Measurements from ENCODE around the gene PCDHGC4.
A peak's percentile ranks its signal among the peaks of the same experiment; 100 is the strongest.

PCDHGC4 gene

DNA sequence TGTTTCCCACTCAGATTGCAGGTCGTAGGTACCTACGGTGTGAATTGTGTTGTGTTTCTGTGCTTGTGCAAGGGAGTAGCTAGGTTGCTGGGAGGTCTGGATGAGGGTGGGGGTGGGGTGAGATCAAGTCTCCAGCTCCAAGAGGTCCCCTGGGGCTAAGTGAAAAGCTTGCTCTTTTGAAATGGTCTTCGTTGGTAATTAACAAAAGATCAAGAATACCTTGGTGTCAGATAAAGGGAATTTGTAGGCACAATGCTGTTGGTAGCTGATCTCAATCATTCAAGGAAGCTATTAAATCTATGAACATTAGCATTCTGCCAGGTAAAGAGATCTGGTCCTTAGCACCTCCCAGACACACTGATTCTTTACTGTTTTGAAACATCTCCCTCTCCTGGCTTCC lies 928 bp upstream of the PCDHGC4 start:
- ChIA-PET CTCF (interaction anchor here (0.8 to 3.3 kb wide), 6 partner anchors 10 to 70 kb away, joined by 3 to 14 read pairs (median 3); partner anchors contain the start of gene PCDHGA12), POLR2A (no interaction called here)
- Histone ChIP-seq H3K9me3 (ENCODE audit: control extremely low read depth in 1 of 5, control insufficient read depth in 4 of 5, insufficient read depth in 2 of 5, low read depth in 1 of 5, low read length in 4 of 5) (peaks cover 0 to 4% (median 3%) of the 10 kb centered on the region in 5 experiments), H3K27ac (ENCODE audit: insufficient read depth in 1 of 2, low read depth in 1 of 2, low read length in 2 of 2, poor library complexity in 1 of 2, severe bottlenecking in 2 of 2) (no peak overlapping the region), H3K4me3 (ENCODE audit: control insufficient read depth in 1 of 7, extremely low read depth in 1 of 7, insufficient read depth in 4 of 7, low read depth in 2 of 7, low read length in 6 of 7) (no peak overlapping the region), H3K4me1 (ENCODE audit: control extremely low read depth in 1 of 4, control insufficient read depth in 4 of 4, insufficient read depth in 4 of 4, low read length in 3 of 4) (peaks cover 0 to 14% (median 5%) of the 10 kb centered on the region in 4 experiments), H3K36me3 (ENCODE audit: control insufficient read depth in 4 of 4, insufficient read depth in 4 of 4, low read length in 3 of 4) (no peaks in the 10 kb centered on the region), H3K27me3 (replicated peaks in 2 of 5; ENCODE audit: control insufficient read depth in 4 of 5, insufficient read depth in 5 of 5, low read length in 4 of 5) (peaks cover 7 to 91% (median 31%) of the 10 kb centered on the region in 5 experiments)
- 26% methylated on average over 2 of the region's 3 CpGs for WGBS (ENCODE audit: insufficient coverage)
- DNase-seq, result no peak

DNA sequence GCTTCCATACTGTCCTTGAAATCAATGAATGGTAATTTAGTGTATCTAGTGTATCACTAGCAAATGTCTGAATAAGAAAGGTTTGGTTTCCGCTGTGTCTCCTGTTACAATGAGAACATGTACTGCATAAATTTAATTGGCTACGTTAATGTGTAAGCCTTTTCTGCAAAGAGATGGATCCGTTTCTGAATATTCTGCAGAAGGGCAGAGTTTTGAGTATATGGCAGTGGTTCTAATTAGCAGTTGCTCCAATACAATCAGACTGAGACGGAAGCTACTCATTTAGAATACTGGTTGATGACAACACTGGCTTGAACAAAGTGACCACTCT lies 555 bp upstream of the PCDHGC4 start:
- 35% methylated on average over 3 of the region's 4 CpGs for WGBS (ENCODE audit: insufficient coverage)
- POLR2A ChIA-PET, result no interaction called here
- peaks cover 0 to 4% (median 3%) of the 10 kb centered on the region in 5 experiments for H3K9me3 ChIP-seq (ENCODE audit: control extremely low read depth in 1 of 5, control insufficient read depth in 4 of 5, insufficient read depth in 2 of 5, low read depth in 1 of 5, low read length in 4 of 5)
- H3K27ac ChIP-seq (ENCODE audit: insufficient read depth in 1 of 2, low read depth in 1 of 2, low read length in 2 of 2, poor library complexity in 1 of 2, severe bottlenecking in 2 of 2), result no peak overlapping the region
- peaks cover 7 to 93% (median 31%) of the 10 kb centered on the region in 5 experiments for H3K27me3 ChIP-seq (replicated peaks in 2 of 5; ENCODE audit: control insufficient read depth in 4 of 5, insufficient read depth in 5 of 5, low read length in 4 of 5)
- peak overlapping the region in 5 of 7 experiments; percentile 9 to 61 (median 44) for H3K4me3 ChIP-seq (ENCODE audit: control insufficient read depth in 1 of 7, extremely low read depth in 1 of 7, insufficient read depth in 4 of 7, low read depth in 2 of 7, low read length in 6 of 7)
- peaks cover 0 to 14% (median 5%) of the 10 kb centered on the region in 4 experiments for H3K4me1 ChIP-seq (ENCODE audit: control extremely low read depth in 1 of 4, control insufficient read depth in 4 of 4, insufficient read depth in 4 of 4, low read length in 3 of 4)
- DNase-seq, result no peak
- CTCF ChIA-PET, result interaction anchor here (0.8 to 3.3 kb wide), 6 partner anchors 9 to 70 kb away, joined by 3 to 14 read pairs (median 4); partner anchors contain the start of genes PCDHGA12 and PCDHGC3
- H3K36me3 ChIP-seq (ENCODE audit: control insufficient read depth in 4 of 4, insufficient read depth in 4 of 4, low read length in 3 of 4), result no peaks in the 10 kb centered on the region

DNA sequence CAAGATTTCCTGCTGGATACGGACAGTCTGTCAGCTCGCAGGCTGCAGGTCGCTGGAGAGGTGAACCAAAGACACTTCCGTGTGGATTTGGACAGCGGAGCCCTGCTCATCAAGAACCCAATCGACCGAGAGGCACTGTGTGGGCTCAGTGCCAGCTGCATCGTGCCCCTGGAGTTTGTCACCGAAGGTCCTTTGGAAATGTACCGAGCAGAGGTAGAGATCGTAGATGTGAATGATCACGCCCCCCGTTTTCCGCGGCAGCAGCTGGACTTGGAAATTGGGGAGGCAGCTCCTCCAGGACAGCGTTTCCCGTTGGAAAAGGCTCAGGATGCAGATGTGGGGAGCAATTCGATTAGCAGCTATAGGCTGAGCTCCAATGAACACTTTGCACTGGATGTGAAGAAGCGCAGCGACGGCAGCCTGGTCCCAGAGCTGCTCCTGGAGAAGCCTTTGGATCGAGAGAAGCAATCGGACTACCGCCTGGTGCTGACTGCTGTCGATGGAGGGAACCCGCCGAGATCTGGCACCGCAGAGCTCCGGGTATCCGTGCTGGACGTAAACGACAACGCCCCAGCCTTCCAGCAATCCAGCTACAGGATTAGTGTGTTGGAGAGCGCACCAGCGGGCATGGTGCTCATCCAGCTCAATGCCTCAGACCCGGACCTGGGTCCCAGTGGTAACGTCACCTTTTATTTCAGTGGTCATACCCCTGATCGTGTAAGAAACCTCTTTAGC lies 658 bp downstream of the PCDHGC4 start:
- peak in 2 of 3 donors; percentile 38 to 42 for DNase-seq
- H3K27me3 ChIP-seq (replicated peaks in 2 of 5; ENCODE audit: control insufficient read depth in 4 of 5, insufficient read depth in 5 of 5, low read length in 4 of 5), result peaks cover 7 to 93% (median 38%) of the 10 kb centered on the region in 5 experiments
- peaks cover 0 to 4% (median 3%) of the 10 kb centered on the region in 5 experiments for H3K9me3 ChIP-seq (ENCODE audit: control extremely low read depth in 1 of 5, control insufficient read depth in 4 of 5, insufficient read depth in 2 of 5, low read depth in 1 of 5, low read length in 4 of 5)
- peak overlapping the region in 4 of 7 experiments; percentile 40 to 61 (median 46) for H3K4me3 ChIP-seq (ENCODE audit: control insufficient read depth in 1 of 7, extremely low read depth in 1 of 7, insufficient read depth in 4 of 7, low read depth in 2 of 7, low read length in 6 of 7)
- no peaks in the 10 kb centered on the region for H3K36me3 ChIP-seq (ENCODE audit: control insufficient read depth in 4 of 4, insufficient read depth in 4 of 4, low read length in 3 of 4)
- ChIA-PET POLR2A (no interaction called here), CTCF (interaction anchor here (0.8 to 3.3 kb wide), 10 partner anchors 10 to 79 kb away, joined by 3 to 14 read pairs (median 4); partner anchors contain the start of genes PCDHGA12 and PCDHGC3)
- no peak overlapping the region for H3K27ac ChIP-seq (ENCODE audit: insufficient read depth in 1 of 2, low read depth in 1 of 2, low read length in 2 of 2, poor library complexity in 1 of 2, severe bottlenecking in 2 of 2)
- WGBS (ENCODE audit: insufficient coverage), result 47% methylated on average over 37 of the region's 38 CpGs
- peaks cover 0 to 14% (median 5%) of the 10 kb centered on the region in 4 experiments for H3K4me1 ChIP-seq (ENCODE audit: control extremely low read depth in 1 of 4, control insufficient read depth in 4 of 4, insufficient read depth in 4 of 4, low read length in 3 of 4)

- Histone ChIP-seq H3K9me3 (ENCODE audit: control extremely low read depth in 1 of 5, control insufficient read depth in 4 of 5, insufficient read depth in 2 of 5, low read depth in 1 of 5, low read length in 4 of 5) (peaks cover 0 to 4% (median 3%) of the 10 kb centered on the region in 5 experiments), H3K4me3 (ENCODE audit: control insufficient read depth in 1 of 7, extremely low read depth in 1 of 7, insufficient read depth in 4 of 7, low read depth in 2 of 7, low read length in 6 of 7) (no peak overlapping the region), H3K27me3 (replicated peaks in 2 of 5; ENCODE audit: control insufficient read depth in 4 of 5, insufficient read depth in 5 of 5, low read length in 4 of 5) (peaks cover 7 to 93% (median 42%) of the 10 kb centered on the region in 5 experiments), H3K36me3 (ENCODE audit: control insufficient read depth in 4 of 4, insufficient read depth in 4 of 4, low read length in 3 of 4) (no peaks in the 10 kb centered on the region), H3K27ac (ENCODE audit: insufficient read depth in 1 of 2, low read depth in 1 of 2, low read length in 2 of 2, poor library complexity in 1 of 2, severe bottlenecking in 2 of 2) (no peak overlapping the region), H3K4me1 (ENCODE audit: control extremely low read depth in 1 of 4, control insufficient read depth in 4 of 4, insufficient read depth in 4 of 4, low read length in 3 of 4) (peaks cover 0 to 15% (median 7%) of the 10 kb centered on the region in 4 experiments)
- CTCF ChIA-PET, result interaction anchor here (0.9 to 3.3 kb wide), 11 partner anchors 8 to 78 kb away, joined by 3 to 14 read pairs (median 4); partner anchors contain the start of genes PCDHGA12 and PCDHGC3
- no peak for DNase-seq
- 89% methylated on average over 7 of the region's 9 CpGs for WGBS (ENCODE audit: insufficient coverage)
- POLR2A ChIA-PET, result no interaction called here
Measured at GRCh38 chr5:141486091-141486490, 1.3 kb downstream of the PCDHGC4 start.

- ChIA-PET CTCF (interaction anchor here (1.1 to 3.3 kb wide), 8 partner anchors 8 to 77 kb away, joined by 4 to 14 read pairs (median 6); partner anchors contain the start of genes PCDHGA12 and PCDHGC3), POLR2A (no interaction called here)
- Histone ChIP-seq H3K36me3 (ENCODE audit: control insufficient read depth in 4 of 4, insufficient read depth in 4 of 4, low read length in 3 of 4) (no peaks in the 10 kb centered on the region), H3K4me1 (ENCODE audit: control extremely low read depth in 1 of 4, control insufficient read depth in 4 of 4, insufficient read depth in 4 of 4, low read length in 3 of 4) (peaks cover 0 to 25% (median 12%) of the 10 kb centered on the region in 4 experiments), H3K9me3 (ENCODE audit: control extremely low read depth in 1 of 5, control insufficient read depth in 4 of 5, insufficient read depth in 2 of 5, low read depth in 1 of 5, low read length in 4 of 5) (peaks cover 0 to 4% (median 3%) of the 10 kb centered on the region in 5 experiments), H3K27me3 (replicated peaks in 2 of 5; ENCODE audit: control insufficient read depth in 4 of 5, insufficient read depth in 5 of 5, low read length in 4 of 5) (peaks cover 7 to 95% (median 49%) of the 10 kb centered on the region in 5 experiments), H3K4me3 (ENCODE audit: control insufficient read depth in 1 of 7, extremely low read depth in 1 of 7, insufficient read depth in 4 of 7, low read depth in 2 of 7, low read length in 6 of 7) (no peak overlapping the region), H3K27ac (ENCODE audit: insufficient read depth in 1 of 2, low read depth in 1 of 2, low read length in 2 of 2, poor library complexity in 1 of 2, severe bottlenecking in 2 of 2) (no peak overlapping the region)
- 94% methylated on average over 7 of the region's 7 CpGs for WGBS (ENCODE audit: insufficient coverage)
- DNase-seq, result no peak
Measured at GRCh38 chr5:141487131-141487530, 2.3 kb downstream of the PCDHGC4 start.

DNA sequence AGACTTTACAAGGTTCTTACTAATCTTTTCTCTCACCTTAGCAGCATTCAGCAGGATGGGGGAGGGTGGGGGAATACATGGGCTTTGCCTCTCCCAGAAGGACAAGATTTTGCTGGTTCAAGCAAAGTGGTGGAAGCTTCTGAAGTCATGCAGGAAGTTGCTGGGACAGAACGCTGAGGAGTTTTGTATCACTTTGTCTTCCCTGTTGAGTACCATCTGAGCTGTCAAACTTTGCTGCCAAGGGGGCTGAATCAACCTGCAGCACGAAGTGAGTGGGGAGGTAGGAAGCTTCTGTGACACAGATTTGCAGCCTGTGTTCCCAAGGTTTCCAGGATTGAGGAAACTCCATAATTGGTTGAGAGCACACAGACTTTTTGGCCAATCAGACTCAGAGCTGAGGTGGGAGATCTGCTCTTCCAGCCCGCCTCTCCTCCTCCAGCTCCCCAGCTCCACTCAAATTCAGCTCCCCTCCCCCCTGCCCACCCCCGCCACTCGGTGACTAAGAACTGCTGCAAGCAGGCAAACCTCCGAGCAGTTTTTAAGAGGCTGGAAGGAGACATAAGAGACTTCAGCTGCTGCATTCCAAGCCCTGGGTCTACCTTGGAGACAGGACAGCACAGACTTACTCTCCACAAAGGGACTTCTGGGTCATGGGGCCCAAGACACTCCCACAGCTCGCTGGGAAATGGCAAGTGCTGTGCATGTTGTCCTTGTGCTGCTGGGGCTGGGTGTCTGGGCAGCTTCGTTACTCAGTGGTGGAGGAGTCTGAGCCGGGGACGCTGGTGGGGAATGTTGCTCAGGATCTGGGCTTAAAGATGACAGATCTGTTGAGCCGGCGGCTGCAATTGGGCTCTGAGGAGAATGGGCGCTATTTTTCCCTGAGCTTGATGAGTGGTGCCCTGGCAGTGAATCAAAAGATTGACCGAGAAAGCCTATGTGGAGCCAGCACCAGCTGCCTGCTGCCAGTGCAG lies 4.0 kb downstream of the PCDHGC4 start, which contains the start of gene PCDHGC5:
PCDHGC5 (plus strand) TSS at position 491 of the 971 bp plus-strand sequence; CDS start at position 651, 160 bp downstream.
- 81% methylated on average over 11 of the region's 14 CpGs for WGBS (ENCODE audit: insufficient coverage)
- ChIA-PET POLR2A (no interaction called here), CTCF (interaction anchor here (1.0 to 1.3 kb wide), 5 partner anchors 8 to 71 kb away, joined by 3 to 6 read pairs (median 3); partner anchors contain the start of gene PCDHGB7)
- peaks cover 0 to 4% (median 3%) of the 10 kb centered on the region in 5 experiments for H3K9me3 ChIP-seq (ENCODE audit: control extremely low read depth in 1 of 5, control insufficient read depth in 4 of 5, insufficient read depth in 2 of 5, low read depth in 1 of 5, low read length in 4 of 5)
- no peak within 1 kb of the TSS for H3K27ac ChIP-seq (ENCODE audit: insufficient read depth in 1 of 2, low read depth in 1 of 2, low read length in 2 of 2, poor library complexity in 1 of 2, severe bottlenecking in 2 of 2)
- H3K36me3 ChIP-seq (ENCODE audit: control insufficient read depth in 4 of 4, insufficient read depth in 4 of 4, low read length in 3 of 4), result no peaks in the 10 kb centered on the region
- peaks cover 14 to 97% (median 57%) of the 10 kb centered on the region in 5 experiments for H3K27me3 ChIP-seq (replicated peaks in 2 of 5; ENCODE audit: control insufficient read depth in 4 of 5, insufficient read depth in 5 of 5, low read length in 4 of 5)
- no peak within 1 kb of the TSS for H3K4me3 ChIP-seq (ENCODE audit: control insufficient read depth in 1 of 7, extremely low read depth in 1 of 7, insufficient read depth in 4 of 7, low read depth in 2 of 7, low read length in 6 of 7)
- peaks cover 0 to 33% (median 19%) of the 10 kb centered on the region in 4 experiments for H3K4me1 ChIP-seq (ENCODE audit: control extremely low read depth in 1 of 4, control insufficient read depth in 4 of 4, insufficient read depth in 4 of 4, low read length in 3 of 4)
- DNase-seq, result no peak

Measured in common myeloid progenitor, CD34-positive (primary cell).